DOHH2 (cell line): ENCODE measurements around the gene RAC2.
A peak's percentile ranks its signal among the peaks of the same experiment; 100 is the strongest.

Source experiments
- H3F3A ChIP-seq: fragments of 200-600 bp; sonication (generic), shearing (Covaris generic); 2 replicates; pipeline ENCODE4 v1.6.0; 2016; ENCODE audit warnings: antibody characterized with exemption, mild to moderate bottlenecking; ENCODE audit not compliant: control insufficient read depth, insufficient read depth
- H3K27ac ChIP-seq: fragments of 200-600 bp; sonication (generic); 2 replicates; pipeline ENCODE4 v1.5.1; 2014; ENCODE audit warnings: low read depth, mild to moderate bottlenecking, low read length, moderate library complexity
- H3K27me3 ChIP-seq: fragments of 200-600 bp; sonication (generic); 2 replicates; pipeline ENCODE4 v1.6.1; 2014; ENCODE audit warnings: mild to moderate bottlenecking, low read length, mixed read lengths; ENCODE audit not compliant: control insufficient read depth
- H3K36me3 ChIP-seq: fragments of 200-600 bp; sonication (generic); 2 replicates; pipeline ENCODE4 v1.6.1; 2014; ENCODE audit warnings: mild to moderate bottlenecking, low read length, moderate library complexity, mixed read lengths; ENCODE audit not compliant: control insufficient read depth
- H3K4me1 ChIP-seq: fragments of 200-600 bp; sonication (generic); 2 replicates; pipeline ENCODE4 v1.6.1; 2014; ENCODE audit warnings: mild to moderate bottlenecking, low read length, mixed read lengths; ENCODE audit not compliant: control insufficient read depth
- H3K4me2 ChIP-seq: fragments of 200-600 bp; sonication (generic); 2 replicates; pipeline ENCODE4 v1.6.0; 2014; ENCODE audit warnings: mild to moderate bottlenecking, low read length, moderate library complexity
- H3K4me3 ChIP-seq: fragments of 200-600 bp; sonication (generic); 2 replicates; pipeline ENCODE4 v1.5.1; 2014; ENCODE audit warnings: mild to moderate bottlenecking, low read length, mixed read lengths
- H3K79me2 ChIP-seq: fragments of 200-600 bp; sonication (generic); 2 replicates; pipeline ENCODE4 v1.6.1; 2014; ENCODE audit warnings: mild to moderate bottlenecking, low read length, mixed read lengths; ENCODE audit not compliant: control insufficient read depth
- H3K9me2 ChIP-seq: fragments of 200-600 bp; sonication (generic); replicated peaks from 2 replicates; pipeline ENCODE4 v1.6.1; 2014; ENCODE audit warnings: mild to moderate bottlenecking, low read length, mixed read lengths; ENCODE audit not compliant: control insufficient read depth
- H3K9me3 ChIP-seq: fragments of 200-600 bp; sonication (generic); 2 replicates; pipeline ENCODE4 v1.6.1; 2014; ENCODE audit warnings: antibody characterized with exemption, low read length, mixed read lengths; ENCODE audit not compliant: control insufficient read depth, insufficient read depth
- H4K20me1 ChIP-seq: fragments of 200-600 bp; sonication (generic); 2 replicates; pipeline ENCODE4 v1.6.0; 2014; ENCODE audit warnings: low read depth, mild to moderate bottlenecking, antibody characterized with exemption, low read length, moderate library complexity; ENCODE audit not compliant: control insufficient read depth, insufficient read depth
- EZH2phosphoT487 ChIP-seq: fragments of 200-600 bp; sonication (generic); IDR thresholded peaks from 2 replicates; pipeline ENCODE4 v1.6.1; 2017; ENCODE audit warnings: borderline replicate concordance, mild to moderate bottlenecking, antibody characterized with exemption, low read length, moderate library complexity, mixed read lengths
- TF ChIP-seq, protein P1 (sequence below): fragments of 200-600 bp; sonication (generic); IDR thresholded peaks from one replicate; pipeline ENCODE4 v1.5.1; 2014; ENCODE audit warnings: antibody characterized with exemption, mild to moderate bottlenecking, low read depth, low read length; ENCODE audit not compliant: poor library complexity, severe bottlenecking

Gene RAC2

DNA sequence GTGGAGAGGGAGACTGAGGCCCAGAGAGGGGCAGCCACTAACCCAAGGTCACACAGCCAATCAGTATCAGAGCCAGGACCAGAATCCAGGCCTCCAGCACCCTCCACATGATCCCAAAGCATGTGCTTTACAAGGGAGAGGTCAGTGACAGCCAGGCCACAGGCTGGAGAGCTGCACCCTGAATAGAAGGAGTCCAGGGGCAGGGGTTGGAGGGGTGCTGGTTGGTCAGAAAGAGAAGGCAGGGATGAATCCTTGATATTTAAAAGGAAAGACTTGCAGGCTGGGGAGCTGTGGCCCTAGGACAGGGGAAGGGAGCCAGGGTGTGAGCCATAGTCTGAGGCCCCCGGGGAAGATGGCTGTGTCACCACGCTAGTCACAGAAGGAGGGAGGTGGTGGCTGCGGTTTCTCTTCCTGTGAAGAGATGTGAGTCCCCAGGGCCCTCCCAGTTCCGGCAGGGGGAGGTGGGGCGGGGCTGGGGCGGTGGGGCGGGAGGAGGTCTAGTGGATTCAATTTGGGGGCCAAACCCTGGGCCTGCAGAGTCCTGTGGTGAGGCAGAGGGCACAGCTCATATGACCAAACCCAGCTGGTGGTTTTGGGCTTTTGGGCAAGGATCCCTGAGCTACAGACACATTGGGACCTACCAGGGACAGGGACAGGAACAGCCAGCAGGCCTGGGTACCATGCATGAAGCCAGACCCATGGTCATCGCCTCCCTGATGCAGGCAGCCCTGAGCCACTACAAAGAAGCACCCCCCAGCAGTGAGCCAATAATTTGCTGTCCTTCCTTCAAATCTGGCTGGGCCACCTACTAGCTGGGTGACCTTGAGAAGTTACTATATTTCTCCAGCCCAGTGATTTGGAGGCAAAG, 14.0 kb downstream of the RAC2 start:
- Histone ChIP-seq H3K4me1 (peaks cover 63% of the 10 kb centered on the region), H3K4me3 (peak overlapping the region; percentile 64)

DNA sequence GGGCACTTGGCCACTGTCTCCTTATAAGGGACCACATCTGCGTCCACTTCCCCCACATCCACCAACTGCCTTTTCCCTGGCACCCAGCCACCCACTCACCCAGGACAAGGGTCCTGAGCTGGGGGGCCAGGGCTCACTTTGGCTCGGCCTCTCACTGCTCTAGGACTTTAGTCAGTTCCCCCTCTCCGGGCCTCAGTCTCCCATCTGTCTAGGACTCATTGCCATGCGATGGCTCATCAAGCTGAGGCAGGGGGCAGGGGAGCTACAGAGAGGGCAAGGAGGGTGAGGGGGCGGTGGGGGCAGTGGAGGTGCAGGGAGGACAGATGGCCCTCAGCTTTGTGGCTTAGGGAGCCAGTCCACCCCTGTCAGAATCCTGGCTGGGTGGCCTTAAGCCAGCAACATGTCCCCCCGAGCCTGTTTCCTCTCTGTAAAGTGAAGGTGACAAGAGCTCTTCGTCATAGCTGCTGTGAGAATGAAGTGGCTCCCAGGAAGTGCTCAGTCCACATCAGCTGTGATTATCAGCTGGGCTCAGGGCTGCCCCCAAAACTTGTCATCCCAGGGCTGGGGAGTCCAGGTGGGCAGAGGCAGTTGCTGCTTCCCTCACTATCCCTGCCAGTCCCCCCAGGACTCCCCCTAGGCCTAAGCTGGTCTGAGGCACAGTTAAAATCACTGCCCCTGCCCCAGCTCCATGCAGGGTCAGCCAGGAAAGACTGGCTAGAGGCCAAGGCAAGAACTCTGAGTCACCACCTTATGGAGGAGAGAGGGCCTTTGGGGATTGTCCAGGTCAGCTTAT, 14.9 kb downstream of the RAC2 start:
- peak overlapping the region; percentile 73 for H3K4me2 ChIP-seq
- peak overlapping the region; percentile 61 for H3K4me3 ChIP-seq
- H3K4me1 ChIP-seq: peaks cover 63% of the 10 kb centered on the region
- peaks cover 30% of the 10 kb centered on the region for H3K79me2 ChIP-seq
- peaks cover 12% of the 10 kb centered on the region for H3F3A ChIP-seq
- TF ChIP-seq, protein P1, sequence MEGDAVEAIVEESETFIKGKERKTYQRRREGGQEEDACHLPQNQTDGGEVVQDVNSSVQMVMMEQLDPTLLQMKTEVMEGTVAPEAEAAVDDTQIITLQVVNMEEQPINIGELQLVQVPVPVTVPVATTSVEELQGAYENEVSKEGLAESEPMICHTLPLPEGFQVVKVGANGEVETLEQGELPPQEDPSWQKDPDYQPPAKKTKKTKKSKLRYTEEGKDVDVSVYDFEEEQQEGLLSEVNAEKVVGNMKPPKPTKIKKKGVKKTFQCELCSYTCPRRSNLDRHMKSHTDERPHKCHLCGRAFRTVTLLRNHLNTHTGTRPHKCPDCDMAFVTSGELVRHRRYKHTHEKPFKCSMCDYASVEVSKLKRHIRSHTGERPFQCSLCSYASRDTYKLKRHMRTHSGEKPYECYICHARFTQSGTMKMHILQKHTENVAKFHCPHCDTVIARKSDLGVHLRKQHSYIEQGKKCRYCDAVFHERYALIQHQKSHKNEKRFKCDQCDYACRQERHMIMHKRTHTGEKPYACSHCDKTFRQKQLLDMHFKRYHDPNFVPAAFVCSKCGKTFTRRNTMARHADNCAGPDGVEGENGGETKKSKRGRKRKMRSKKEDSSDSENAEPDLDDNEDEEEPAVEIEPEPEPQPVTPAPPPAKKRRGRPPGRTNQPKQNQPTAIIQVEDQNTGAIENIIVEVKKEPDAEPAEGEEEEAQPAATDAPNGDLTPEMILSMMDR: no peak
- no peak for TF ChIP-seq EZH2phosphoT487
- H3K9me3 ChIP-seq: no peaks in the 10 kb centered on the region
- no peaks in the 10 kb centered on the region for H4K20me1 ChIP-seq
- peaks cover 83% of the 10 kb centered on the region for H3K36me3 ChIP-seq
- no peaks in the 10 kb centered on the region for H3K27me3 ChIP-seq
- peak overlapping the region; percentile 91 for H3K27ac ChIP-seq
- no peaks in the 10 kb centered on the region for H3K9me2 ChIP-seq

More for the DNA sequence above, 14.0 kb downstream of the RAC2 start:
- peaks cover 12% of the 10 kb centered on the region for H3F3A ChIP-seq
- peaks cover 82% of the 10 kb centered on the region for H3K36me3 ChIP-seq
- H3K79me2 ChIP-seq: peaks cover 36% of the 10 kb centered on the region
- H3K9me3 ChIP-seq: no peaks in the 10 kb centered on the region
- H3K27me3 ChIP-seq: no peaks in the 10 kb centered on the region
- H3K27ac ChIP-seq: peak overlapping the region; percentile 91
- H4K20me1 ChIP-seq: no peaks in the 10 kb centered on the region
- H3K4me2 ChIP-seq: peak overlapping the region; percentile 73
- H3K9me2 ChIP-seq: no peaks in the 10 kb centered on the region
- TF ChIP-seq, protein P1: no peak
- TF ChIP-seq EZH2phosphoT487: no peak

DNA sequence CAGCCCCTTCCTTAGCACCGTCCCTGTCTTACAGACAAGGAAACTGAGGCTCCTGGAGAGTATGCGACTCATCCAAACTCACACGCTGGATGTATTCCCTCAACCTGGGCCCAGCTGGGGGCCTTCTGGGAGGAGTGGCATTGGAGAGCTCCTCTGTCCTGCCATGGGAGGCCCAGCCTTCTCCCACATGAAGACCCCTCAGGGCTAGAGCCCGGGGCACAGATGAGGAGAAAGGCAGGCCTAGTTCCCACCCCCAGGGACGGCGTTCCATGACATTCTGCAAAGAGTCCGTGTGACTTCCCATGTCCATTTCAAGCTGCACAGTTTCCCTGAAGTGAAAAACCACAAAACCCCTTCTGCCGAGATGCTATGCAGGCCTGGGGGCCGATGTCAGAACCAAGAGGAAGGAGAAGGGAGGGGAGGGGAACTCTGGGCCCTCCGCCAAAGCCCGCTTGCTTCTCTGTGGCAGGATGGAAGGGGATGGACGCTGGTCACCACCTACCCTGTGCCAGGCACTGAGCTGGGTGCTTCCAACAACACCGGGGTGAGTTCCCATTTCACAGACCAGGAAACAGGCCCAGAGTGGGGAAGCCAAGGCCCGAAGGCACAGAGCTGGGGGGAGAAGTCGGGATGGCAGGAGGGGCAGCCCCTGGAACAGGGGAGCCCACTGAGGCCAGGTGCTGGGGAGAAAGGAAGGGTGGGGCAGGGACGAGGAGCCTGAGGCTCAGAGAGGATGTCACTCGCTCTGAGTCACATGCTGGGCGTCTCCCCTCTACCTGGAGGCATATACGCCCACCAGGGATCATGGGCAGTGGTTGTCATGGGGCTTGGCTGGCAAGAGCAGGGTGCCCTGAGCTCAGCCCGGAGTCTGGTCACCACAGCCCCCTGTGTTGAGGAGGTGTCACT, 15.7 kb downstream of the RAC2 start:
- H4K20me1 ChIP-seq: no peaks in the 10 kb centered on the region
- peaks cover 30% of the 10 kb centered on the region for H3K79me2 ChIP-seq
- no peaks in the 10 kb centered on the region for H3K27me3 ChIP-seq
- peaks cover 65% of the 10 kb centered on the region for H3K4me1 ChIP-seq
- H3K4me2 ChIP-seq: no peak overlapping the region
- H3F3A ChIP-seq: peaks cover 12% of the 10 kb centered on the region
- H3K9me2 ChIP-seq: no peaks in the 10 kb centered on the region
- peak overlapping the region; percentile 91 for H3K27ac ChIP-seq
- peaks cover 84% of the 10 kb centered on the region for H3K36me3 ChIP-seq
- TF ChIP-seq, protein P1: no peak
- TF ChIP-seq EZH2phosphoT487: no peak
- no peak overlapping the region for H3K4me3 ChIP-seq
- H3K9me3 ChIP-seq: no peaks in the 10 kb centered on the region
